ENCODE measurements around the gene PLPP7.

GRCh38 chr9:131302244-131303075 is 12.9 kb downstream of the PLPP7 start:
- no peak for TF ChIP-seq CTCF (IDR thresholded peaks at IDR 0.05; ENCODE audit: low read depth, low read length)
- TF ChIP-seq MYC (IDR thresholded peaks at IDR 0.05; ENCODE audit: low read depth, low read length) = no peak
- TF ChIP-seq POLR2A (IDR thresholded peaks at IDR 0.05; ENCODE audit: extremely low read depth, insufficient read length) = no peak
- TF ChIP-seq MAX (IDR thresholded peaks at IDR 0.05; ENCODE audit: low read depth, low read length) = no peak
